ENCODE data around the gene WNT10A. TPM values are rescaled to one million over a fixed set of nuclear protein-coding genes. Genes with fewer than 3 reads are reported as not detected.

Gene WNT10A
- total RNA-seq, 4 donors from 2014 or later: 0.36 to 2.3 TPM; not detected in 2

DNA sequence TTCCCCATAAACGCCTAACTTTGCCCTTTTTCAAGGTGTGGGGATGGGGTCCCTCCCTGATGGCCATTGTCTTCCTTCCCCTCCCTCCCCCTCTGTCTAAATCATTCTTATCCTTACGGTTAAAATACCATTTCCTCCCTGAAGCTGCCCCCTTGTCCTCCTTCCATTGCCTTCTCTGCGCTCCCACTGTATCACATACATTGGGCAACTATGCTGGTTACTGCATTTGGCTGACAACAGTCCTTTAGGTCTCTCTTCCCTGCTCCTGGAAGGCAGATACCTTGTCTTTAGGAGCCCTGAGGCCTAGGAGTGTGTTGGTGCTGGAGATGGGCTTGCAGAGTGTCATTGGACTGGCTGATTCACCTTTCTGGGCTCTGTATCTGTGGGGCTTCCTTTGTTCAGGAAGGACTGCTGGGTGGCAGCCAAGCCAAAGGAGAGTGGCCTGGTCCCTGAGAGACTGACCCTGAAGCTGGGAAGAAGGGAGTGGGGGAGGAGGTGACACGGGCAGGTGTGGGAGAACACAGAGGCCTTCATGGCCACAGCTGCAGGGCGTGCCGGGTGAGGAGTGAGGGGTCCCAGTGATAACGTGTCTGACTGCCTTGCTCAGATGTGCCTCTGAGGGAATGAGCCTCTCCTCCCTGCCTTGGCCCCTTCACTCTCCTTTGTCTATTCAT, 18.9 kb upstream of the WNT10A start:
- ATAC-seq (ENCODE audit: low FRiP score) (no peak), DNase-seq (ENCODE audit: low spot score) (no peak)
- TF ChIP-seq, protein P1, sequence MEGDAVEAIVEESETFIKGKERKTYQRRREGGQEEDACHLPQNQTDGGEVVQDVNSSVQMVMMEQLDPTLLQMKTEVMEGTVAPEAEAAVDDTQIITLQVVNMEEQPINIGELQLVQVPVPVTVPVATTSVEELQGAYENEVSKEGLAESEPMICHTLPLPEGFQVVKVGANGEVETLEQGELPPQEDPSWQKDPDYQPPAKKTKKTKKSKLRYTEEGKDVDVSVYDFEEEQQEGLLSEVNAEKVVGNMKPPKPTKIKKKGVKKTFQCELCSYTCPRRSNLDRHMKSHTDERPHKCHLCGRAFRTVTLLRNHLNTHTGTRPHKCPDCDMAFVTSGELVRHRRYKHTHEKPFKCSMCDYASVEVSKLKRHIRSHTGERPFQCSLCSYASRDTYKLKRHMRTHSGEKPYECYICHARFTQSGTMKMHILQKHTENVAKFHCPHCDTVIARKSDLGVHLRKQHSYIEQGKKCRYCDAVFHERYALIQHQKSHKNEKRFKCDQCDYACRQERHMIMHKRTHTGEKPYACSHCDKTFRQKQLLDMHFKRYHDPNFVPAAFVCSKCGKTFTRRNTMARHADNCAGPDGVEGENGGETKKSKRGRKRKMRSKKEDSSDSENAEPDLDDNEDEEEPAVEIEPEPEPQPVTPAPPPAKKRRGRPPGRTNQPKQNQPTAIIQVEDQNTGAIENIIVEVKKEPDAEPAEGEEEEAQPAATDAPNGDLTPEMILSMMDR (IDR thresholded peaks at IDR 0.05): no peak

GRCh38 chr2:218863021-218863520, 17.6 kb upstream of the WNT10A start:
- ATAC-seq (ENCODE audit: low FRiP score) (no peak), DNase-seq (ENCODE audit: low spot score) (no peak)
- TF ChIP-seq, protein P1 (IDR thresholded peaks at IDR 0.05): no peak

DNA sequence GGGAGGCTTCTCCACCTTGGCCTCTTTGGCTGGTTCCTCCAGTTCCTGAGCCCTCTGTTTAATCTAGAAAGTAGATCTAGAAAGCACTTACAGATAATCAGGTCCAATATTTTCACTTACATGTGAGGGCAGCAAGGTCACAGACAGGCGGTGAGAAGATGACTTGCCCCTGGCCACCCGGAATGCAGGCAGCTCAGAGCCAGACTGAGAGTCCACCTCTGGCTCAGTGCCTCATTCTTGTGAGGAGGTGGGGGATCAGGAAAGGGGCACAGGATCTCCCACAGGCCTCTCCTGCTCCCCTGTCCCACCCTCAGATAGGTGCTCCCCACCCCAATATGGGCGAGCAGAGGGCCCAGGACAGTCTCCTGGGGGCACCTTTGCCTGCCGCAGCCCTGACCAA, 15.3 kb upstream of the WNT10A start:
- ATAC-seq (ENCODE audit: low FRiP score): no peak
- TF ChIP-seq, protein P1 (IDR thresholded peaks at IDR 0.05): no peak
- DNase-seq (ENCODE audit: low spot score): no peak

DNA sequence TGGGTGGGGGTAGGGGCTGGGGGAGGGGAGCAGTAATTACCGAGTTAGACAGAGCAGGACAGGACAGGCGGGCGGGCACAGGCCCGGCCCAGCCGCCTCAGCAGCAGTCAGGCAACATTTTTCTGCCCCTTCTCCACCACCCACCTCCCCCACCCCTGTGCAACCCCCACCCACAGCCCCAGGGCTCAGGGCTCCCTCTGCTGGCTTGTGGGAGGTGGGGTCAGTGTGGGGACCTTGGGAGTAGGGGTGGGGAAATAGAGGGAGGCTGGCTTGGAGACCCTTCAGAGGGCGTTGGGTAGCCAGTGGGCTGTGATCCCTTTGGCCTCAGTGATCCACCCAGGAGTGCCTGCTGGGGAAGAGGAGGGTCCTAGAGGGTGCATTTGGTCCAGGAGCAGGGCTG, 14.7 kb upstream of the WNT10A start:
- DNase-seq (ENCODE audit: low spot score): no peak
- no peak for ATAC-seq (ENCODE audit: low FRiP score)

DNA sequence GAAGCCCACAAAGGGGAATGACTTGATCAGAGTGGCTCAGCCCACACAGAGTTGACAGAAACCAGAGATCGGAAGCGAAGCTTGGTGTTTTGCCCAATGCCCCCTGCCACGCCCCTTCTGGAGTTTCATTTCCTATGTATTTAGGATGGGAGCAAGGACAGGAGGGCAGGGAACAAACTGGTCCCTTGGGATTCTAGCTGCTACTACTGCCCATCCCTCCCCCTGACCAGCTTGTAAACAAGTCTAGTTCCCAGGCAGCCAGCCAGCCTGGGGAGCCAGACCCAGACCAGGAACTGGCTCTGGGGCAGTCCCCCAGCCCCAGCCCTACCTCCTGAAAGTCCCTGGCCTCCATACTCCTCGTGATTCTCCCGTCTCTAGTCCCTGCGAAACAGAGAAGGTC, 12.8 kb upstream of the WNT10A start:
- DNase-seq (ENCODE audit: low spot score) (no peak), ATAC-seq (ENCODE audit: low FRiP score) (no peak)
- TF ChIP-seq, protein P1 (IDR thresholded peaks at IDR 0.05): no peak

More for the DNA sequence above, 14.7 kb upstream of the WNT10A start:
- TF ChIP-seq, protein P1 (IDR thresholded peaks at IDR 0.05): no peak

- TF ChIP-seq, protein P1 (IDR thresholded peaks at IDR 0.05): no peak
- ATAC-seq (ENCODE audit: low FRiP score) (no peak), DNase-seq (ENCODE audit: low spot score) (no peak)
Observed at GRCh38 chr2:218869064-218869463, 11.6 kb upstream of the WNT10A start.

- DNase-seq (ENCODE audit: low spot score): no peak
- TF ChIP-seq, protein P1 (IDR thresholded peaks at IDR 0.05): no peak
- no peak for ATAC-seq (ENCODE audit: low FRiP score)
Observed at GRCh38 chr2:218870984-218871344, 9.7 kb upstream of the WNT10A start.

Measured in omental fat pad (tissue), 4 donors.